TTC549 (cell line): ENCODE results near the gene BROX.
A peak's percentile ranks its signal among the peaks of the same experiment; 100 is the strongest.

Source experiments
- FAIRE-seq: peaks from 2 replicates; lab custom pipeline; 2012; peaks lifted over from hg19 to GRCh38; lab: Jason Lieb, UNC

BROX gene

GRCh38 chr1:222777977-222778376 is 65.6 kb downstream of the BROX start:
- no peak for FAIRE-seq

- FAIRE-seq: no peak
Observed at GRCh38 chr1:222781251-222781650, 68.9 kb downstream of the BROX start.

- no peak for FAIRE-seq
Observed at GRCh38 chr1:222783051-222783450, 70.7 kb downstream of the BROX start.

- peak; percentile 38 for FAIRE-seq
Observed at GRCh38 chr1:222784371-222784770, 72.0 kb downstream of the BROX start.
